Fibroblast of lung (primary cell): ENCODE results near the gene PNMA8B. TPM values are rescaled to one million over a fixed set of nuclear protein-coding genes. Genes with fewer than 3 reads are reported as not detected.
A peak's percentile ranks its signal among the peaks of the same experiment; 100 is the strongest.

ENCODE experiments used
- DNase-seq, 2 donors: peaks; one replicate each; pipeline versions ENCODE4 v3.0.0 to v3.0.0-alpha.2; 2010; ENCODE audit warnings: low read depth in 2 of 2
- H2AFZ ChIP-seq: 2 replicates; pipeline ENCODE4 v1.5.1; 2012; ENCODE audit warnings: low read length, control low read depth, inconsistent platforms
- H3K27ac ChIP-seq: 2 replicates; pipeline ENCODE4 v1.5.1; 2011; ENCODE audit warnings: low read length, control low read depth; ENCODE audit not compliant: insufficient read depth
- H3K27me3 ChIP-seq: 2 replicates; pipeline ENCODE4 v1.5.1; 2011; ENCODE audit warnings: mild to moderate bottlenecking, low read length; ENCODE audit not compliant: control insufficient read depth, insufficient read depth
- H3K36me3 ChIP-seq: 2 replicates; pipeline ENCODE4 v1.5.1; 2011; ENCODE audit warnings: low read length; ENCODE audit not compliant: control insufficient read depth, insufficient read depth
- H3K4me1 ChIP-seq: 2 replicates; pipeline ENCODE4 v1.5.1; 2011; ENCODE audit warnings: low read length; ENCODE audit not compliant: control insufficient read depth, insufficient read depth; ENCODE audit errors: extremely low read depth
- H3K4me2 ChIP-seq: 2 replicates; pipeline ENCODE4 v1.5.1; 2011; ENCODE audit warnings: low read length, control low read depth; ENCODE audit not compliant: insufficient read depth; ENCODE audit errors: extremely low read depth
- H3K4me3 ChIP-seq, 4 experiments: fragments of 200-600 bp in 1 of 4; sonication (generic) in 1 of 4; replicated peaks in 1 of 4; 2 replicates each; pipeline ENCODE4 v1.5.1; 2011 to 2016; ENCODE audit warnings: low read length in 4 of 4, low read depth in 3 of 4, mild to moderate bottlenecking in 3 of 4, control low read depth in 2 of 4, inconsistent platforms in 1 of 4, mixed read lengths in 1 of 4; ENCODE audit not compliant: insufficient read depth in 1 of 4; ENCODE audit errors: control extremely low read depth in 1 of 4
- H3K79me2 ChIP-seq: 2 replicates; pipeline ENCODE4 v1.5.1; 2012; ENCODE audit warnings: mild to moderate bottlenecking, low read length, inconsistent platforms; ENCODE audit not compliant: control insufficient read depth, insufficient read depth
- H3K9ac ChIP-seq: 2 replicates; pipeline ENCODE4 v1.5.1; 2011; ENCODE audit warnings: mild to moderate bottlenecking, low read length, control low read depth; ENCODE audit not compliant: insufficient read depth
- H3K9me3 ChIP-seq: 2 replicates; pipeline ENCODE4 v1.5.1; 2012; ENCODE audit warnings: low read depth, low read length; ENCODE audit not compliant: control insufficient read depth, insufficient read depth
- H4K20me1 ChIP-seq: 2 replicates; pipeline ENCODE4 v1.5.1; 2011; ENCODE audit warnings: low read length; ENCODE audit not compliant: control insufficient read depth, insufficient read depth; ENCODE audit errors: extremely low read depth
- EZH2 ChIP-seq: IDR thresholded peaks from 2 replicates; pipeline ENCODE4 v1.5.1; 2012; ENCODE audit warnings: low read length, control low read depth, mild to moderate bottlenecking; ENCODE audit errors: missing control alignments
- polyA plus RNA-seq, 2 donors: library from polyadenylated mRNA; depleted of rRNA in 1 of 2; stranded (reverse) in 1 of 2; unstranded in 1 of 2; fragments of >200 nt; gene quantifications; 2 replicates each; pipeline ENCODE4 v1.2.1, GENCODE V29; 2011 to 2012; ENCODE audit warnings: missing spikeins in 1 of 2
- total RNA-seq: library from RNA; depleted of rRNA; stranded (reverse); fragments of >200 nt; gene quantifications from 2 replicates; pipeline ENCODE4 v1.2.1, GENCODE V29; 2014
- TF ChIP-seq, protein P1 (sequence below), 2 donors: IDR thresholded peaks in 1 of 2; conservative IDR thresholded peaks in 1 of 2; 1 replicate in 1 of 2; 2 replicates in 1 of 2; pipeline ENCODE4 v1.5.1; 2011 to 2012; ENCODE audit warnings: low read length in 2 of 2, control low read depth in 1 of 2, inconsistent platforms in 1 of 2, low read depth in 1 of 2, mild to moderate bottlenecking in 1 of 2

Gene PNMA8B
- total and polyA plus RNA-seq, 2 donors (not counting 1 experiment from before 2014, with no cell fraction given), result 0.14 to 1.7 TPM

DNA sequence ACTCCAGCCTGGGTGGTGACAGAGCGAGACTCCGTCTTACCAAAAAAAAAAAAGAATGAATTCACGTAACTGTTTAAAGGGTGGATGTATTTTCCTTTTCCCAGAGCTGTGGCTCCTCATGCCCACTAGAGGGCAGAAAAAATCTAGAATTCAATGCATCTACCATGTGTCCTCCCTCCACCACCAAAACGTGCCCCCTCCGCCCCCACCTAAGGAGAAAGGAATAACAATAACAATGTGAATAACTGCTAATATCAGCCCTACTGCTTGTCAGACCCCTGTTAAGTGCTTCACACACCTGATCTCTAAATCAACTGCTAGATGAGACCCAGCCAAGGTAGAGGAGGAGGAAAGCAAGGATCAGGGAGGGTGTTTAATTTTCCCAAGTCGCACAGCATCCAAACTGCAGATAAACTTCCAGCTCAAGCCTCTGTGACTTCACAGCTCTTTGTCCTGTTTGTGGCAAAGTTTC lies 20.2 kb upstream of the PNMA8B start:
- H3K4me1 ChIP-seq, result no peaks in the 10 kb centered on the region
- H3K4me2 ChIP-seq, result no peak overlapping the region
- no peak overlapping the region for H3K9ac ChIP-seq
- no peaks in the 10 kb centered on the region for H3K27me3 ChIP-seq
- H4K20me1 ChIP-seq, result no peaks in the 10 kb centered on the region
- H3K79me2 ChIP-seq, result no peaks in the 10 kb centered on the region
- no peak for TF ChIP-seq EZH2
- TF ChIP-seq, protein P1, sequence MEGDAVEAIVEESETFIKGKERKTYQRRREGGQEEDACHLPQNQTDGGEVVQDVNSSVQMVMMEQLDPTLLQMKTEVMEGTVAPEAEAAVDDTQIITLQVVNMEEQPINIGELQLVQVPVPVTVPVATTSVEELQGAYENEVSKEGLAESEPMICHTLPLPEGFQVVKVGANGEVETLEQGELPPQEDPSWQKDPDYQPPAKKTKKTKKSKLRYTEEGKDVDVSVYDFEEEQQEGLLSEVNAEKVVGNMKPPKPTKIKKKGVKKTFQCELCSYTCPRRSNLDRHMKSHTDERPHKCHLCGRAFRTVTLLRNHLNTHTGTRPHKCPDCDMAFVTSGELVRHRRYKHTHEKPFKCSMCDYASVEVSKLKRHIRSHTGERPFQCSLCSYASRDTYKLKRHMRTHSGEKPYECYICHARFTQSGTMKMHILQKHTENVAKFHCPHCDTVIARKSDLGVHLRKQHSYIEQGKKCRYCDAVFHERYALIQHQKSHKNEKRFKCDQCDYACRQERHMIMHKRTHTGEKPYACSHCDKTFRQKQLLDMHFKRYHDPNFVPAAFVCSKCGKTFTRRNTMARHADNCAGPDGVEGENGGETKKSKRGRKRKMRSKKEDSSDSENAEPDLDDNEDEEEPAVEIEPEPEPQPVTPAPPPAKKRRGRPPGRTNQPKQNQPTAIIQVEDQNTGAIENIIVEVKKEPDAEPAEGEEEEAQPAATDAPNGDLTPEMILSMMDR (conservative IDR thresholded peaks at IDR 0.05 in 1 of 2, IDR thresholded peaks at IDR 0.05 in 1 of 2; ENCODE audit: low read depth in 1 of 2, low read length in 2 of 2), result peak; percentile 62 to 79
- H2AFZ ChIP-seq, result no peak overlapping the region
- no peaks in the 10 kb centered on the region for H3K36me3 ChIP-seq
- peak; percentile 36 to 44 for DNase-seq
- H3K9me3 ChIP-seq, result no peaks in the 10 kb centered on the region
- H3K27ac ChIP-seq, result no peak overlapping the region
- no peak overlapping the region for H3K4me3 ChIP-seq

GRCh38 chr19:46515290-46515609 lies 19.6 kb upstream of the PNMA8B start:
- Histone ChIP-seq H3K4me3 (no peak overlapping the region), H3K27ac (no peak overlapping the region), H2AFZ (no peak overlapping the region), H4K20me1 (no peaks in the 10 kb centered on the region), H3K27me3 (no peaks in the 10 kb centered on the region), H3K9ac (no peak overlapping the region), H3K4me2 (no peak overlapping the region), H3K4me1 (no peaks in the 10 kb centered on the region), H3K36me3 (no peaks in the 10 kb centered on the region), H3K79me2 (no peaks in the 10 kb centered on the region), H3K9me3 (no peaks in the 10 kb centered on the region)
- DNase-seq, result no peak
- TF ChIP-seq EZH2, result no peak
- TF ChIP-seq, protein P1 (conservative IDR thresholded peaks at IDR 0.05 in 1 of 2, IDR thresholded peaks at IDR 0.05 in 1 of 2; ENCODE audit: low read depth in 1 of 2, low read length in 2 of 2), result no peak

DNA sequence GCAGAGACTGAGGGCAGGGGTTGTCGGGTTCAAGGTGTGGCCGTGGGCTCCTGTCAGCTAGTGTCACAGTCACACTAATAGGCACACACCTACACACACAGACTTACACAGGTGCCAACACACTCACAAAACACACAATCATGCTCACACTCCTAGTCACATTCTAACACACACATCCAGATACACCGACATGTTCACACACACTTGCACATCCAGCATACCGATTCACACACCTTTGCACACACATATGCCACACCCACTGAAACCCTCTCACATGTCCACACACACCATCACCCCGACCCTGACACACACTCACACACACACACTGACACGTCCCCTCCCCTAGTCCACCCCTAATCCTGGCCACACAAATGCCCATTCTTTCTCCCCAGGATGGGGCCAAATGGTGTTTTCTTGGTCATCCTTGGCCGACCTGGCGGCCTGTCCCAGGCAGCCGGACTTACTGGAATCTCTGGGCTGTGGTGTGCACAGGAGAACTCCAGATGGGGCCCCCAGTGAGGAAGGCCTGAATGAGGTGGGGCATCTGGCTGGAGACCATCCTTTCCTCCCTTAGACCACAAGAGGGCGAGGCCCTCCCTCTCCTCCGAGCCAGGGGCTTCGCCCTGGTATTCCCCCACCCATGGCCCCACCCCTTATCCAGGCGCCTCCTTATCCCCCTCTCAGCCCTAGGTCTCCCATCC lies 19.1 kb upstream of the PNMA8B start:
- Histone ChIP-seq H3K79me2 (no peaks in the 10 kb centered on the region), H3K9me3 (no peaks in the 10 kb centered on the region)
- TF ChIP-seq, protein P1 (conservative IDR thresholded peaks at IDR 0.05 in 1 of 2, IDR thresholded peaks at IDR 0.05 in 1 of 2; ENCODE audit: low read depth in 1 of 2, low read length in 2 of 2), result peak in 1 of 2 donors; percentile 0
- no peak for TF ChIP-seq EZH2

More for the DNA sequence above, 19.1 kb upstream of the PNMA8B start:
- Histone ChIP-seq H2AFZ (no peak overlapping the region), H3K4me1 (no peaks in the 10 kb centered on the region), H4K20me1 (no peaks in the 10 kb centered on the region), H3K27ac (no peak overlapping the region), H3K4me3 (no peak overlapping the region), H3K9ac (no peak overlapping the region), H3K4me2 (no peak overlapping the region), H3K27me3 (no peaks in the 10 kb centered on the region), H3K36me3 (no peaks in the 10 kb centered on the region)
- DNase-seq, result no peak
